Measurements from ENCODE around the gene TCHH.

Gene TCHH

GRCh38 chr1:152118915-152119314 is 3.7 kb upstream of the TCHH start (continued):
- no peak for TF ChIP-seq POU6F1 (CRISPR knock-in tag; IDR thresholded peaks at IDR 0.05; ENCODE audit: borderline replicate concordance, low read depth)
- TF ChIP-seq ARNTL (CRISPR knock-in tag; IDR thresholded peaks at IDR 0.05; ENCODE audit: borderline replicate concordance, low read depth), result no peak
- TF ChIP-seq TCF4 (CRISPR knock-in tag; IDR thresholded peaks at IDR 0.05; ENCODE audit: borderline replicate concordance), result no peak

DNA sequence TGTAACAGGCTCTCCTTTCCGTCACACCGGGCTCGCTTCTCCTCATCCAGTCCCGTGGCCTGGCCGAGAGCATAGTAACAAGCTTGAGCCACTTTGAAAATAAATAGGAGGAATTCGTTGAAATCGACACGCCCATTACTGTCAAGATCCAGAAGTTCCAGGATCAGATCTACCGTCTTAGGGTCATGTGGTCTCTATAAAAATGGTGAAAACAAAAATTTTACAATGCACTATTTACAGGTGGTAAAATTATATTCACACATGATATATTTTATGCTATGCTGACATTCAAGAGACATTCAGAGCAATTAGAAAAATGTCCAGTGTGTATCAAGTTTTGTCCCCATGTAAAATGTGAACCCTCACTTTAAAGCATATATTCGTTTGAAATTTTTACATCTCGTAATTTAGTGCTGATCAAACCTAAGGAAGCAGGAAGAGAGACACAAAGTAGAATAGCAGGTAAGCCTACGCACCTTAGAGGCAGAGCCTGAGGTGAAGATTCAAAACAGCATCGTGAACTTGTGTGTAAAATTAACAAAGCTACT is 2.3 kb downstream of the TCHH start:
- no peak for ATAC-seq
- TF ChIP-seq, protein P1, sequence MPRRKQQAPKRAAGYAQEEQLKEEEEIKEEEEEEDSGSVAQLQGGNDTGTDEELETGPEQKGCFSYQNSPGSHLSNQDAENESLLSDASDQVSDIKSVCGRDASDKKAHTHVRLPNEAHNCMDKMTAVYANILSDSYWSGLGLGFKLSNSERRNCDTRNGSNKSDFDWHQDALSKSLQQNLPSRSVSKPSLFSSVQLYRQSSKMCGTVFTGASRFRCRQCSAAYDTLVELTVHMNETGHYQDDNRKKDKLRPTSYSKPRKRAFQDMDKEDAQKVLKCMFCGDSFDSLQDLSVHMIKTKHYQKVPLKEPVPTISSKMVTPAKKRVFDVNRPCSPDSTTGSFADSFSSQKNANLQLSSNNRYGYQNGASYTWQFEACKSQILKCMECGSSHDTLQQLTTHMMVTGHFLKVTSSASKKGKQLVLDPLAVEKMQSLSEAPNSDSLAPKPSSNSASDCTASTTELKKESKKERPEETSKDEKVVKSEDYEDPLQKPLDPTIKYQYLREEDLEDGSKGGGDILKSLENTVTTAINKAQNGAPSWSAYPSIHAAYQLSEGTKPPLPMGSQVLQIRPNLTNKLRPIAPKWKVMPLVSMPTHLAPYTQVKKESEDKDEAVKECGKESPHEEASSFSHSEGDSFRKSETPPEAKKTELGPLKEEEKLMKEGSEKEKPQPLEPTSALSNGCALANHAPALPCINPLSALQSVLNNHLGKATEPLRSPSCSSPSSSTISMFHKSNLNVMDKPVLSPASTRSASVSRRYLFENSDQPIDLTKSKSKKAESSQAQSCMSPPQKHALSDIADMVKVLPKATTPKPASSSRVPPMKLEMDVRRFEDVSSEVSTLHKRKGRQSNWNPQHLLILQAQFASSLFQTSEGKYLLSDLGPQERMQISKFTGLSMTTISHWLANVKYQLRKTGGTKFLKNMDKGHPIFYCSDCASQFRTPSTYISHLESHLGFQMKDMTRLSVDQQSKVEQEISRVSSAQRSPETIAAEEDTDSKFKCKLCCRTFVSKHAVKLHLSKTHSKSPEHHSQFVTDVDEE (CRISPR knock-in tag; IDR thresholded peaks at IDR 0.05), result no peak
- TF ChIP-seq, protein P2, sequence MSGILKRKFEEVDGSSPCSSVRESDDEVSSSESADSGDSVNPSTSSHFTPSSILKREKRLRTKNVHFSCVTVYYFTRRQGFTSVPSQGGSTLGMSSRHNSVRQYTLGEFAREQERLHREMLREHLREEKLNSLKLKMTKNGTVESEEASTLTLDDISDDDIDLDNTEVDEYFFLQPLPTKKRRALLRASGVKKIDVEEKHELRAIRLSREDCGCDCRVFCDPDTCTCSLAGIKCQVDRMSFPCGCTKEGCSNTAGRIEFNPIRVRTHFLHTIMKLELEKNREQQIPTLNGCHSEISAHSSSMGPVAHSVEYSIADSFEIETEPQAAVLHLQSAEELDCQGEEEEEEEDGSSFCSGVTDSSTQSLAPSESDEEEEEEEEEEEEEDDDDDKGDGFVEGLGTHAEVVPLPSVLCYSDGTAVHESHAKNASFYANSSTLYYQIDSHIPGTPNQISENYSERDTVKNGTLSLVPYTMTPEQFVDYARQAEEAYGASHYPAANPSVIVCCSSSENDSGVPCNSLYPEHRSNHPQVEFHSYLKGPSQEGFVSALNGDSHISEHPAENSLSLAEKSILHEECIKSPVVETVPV (CRISPR knock-in tag; IDR thresholded peaks at IDR 0.05), result no peak
- no peak for TF ChIP-seq SNAI2 (CRISPR knock-in tag; IDR thresholded peaks at IDR 0.05)
- TF ChIP-seq ZNF565 (CRISPR knock-in tag; conservative IDR thresholded peaks at IDR 0.05; ENCODE audit: low read depth), result no peak
- TF ChIP-seq RARB (CRISPR knock-in tag; IDR thresholded peaks at IDR 0.05), result no peak

DNA sequence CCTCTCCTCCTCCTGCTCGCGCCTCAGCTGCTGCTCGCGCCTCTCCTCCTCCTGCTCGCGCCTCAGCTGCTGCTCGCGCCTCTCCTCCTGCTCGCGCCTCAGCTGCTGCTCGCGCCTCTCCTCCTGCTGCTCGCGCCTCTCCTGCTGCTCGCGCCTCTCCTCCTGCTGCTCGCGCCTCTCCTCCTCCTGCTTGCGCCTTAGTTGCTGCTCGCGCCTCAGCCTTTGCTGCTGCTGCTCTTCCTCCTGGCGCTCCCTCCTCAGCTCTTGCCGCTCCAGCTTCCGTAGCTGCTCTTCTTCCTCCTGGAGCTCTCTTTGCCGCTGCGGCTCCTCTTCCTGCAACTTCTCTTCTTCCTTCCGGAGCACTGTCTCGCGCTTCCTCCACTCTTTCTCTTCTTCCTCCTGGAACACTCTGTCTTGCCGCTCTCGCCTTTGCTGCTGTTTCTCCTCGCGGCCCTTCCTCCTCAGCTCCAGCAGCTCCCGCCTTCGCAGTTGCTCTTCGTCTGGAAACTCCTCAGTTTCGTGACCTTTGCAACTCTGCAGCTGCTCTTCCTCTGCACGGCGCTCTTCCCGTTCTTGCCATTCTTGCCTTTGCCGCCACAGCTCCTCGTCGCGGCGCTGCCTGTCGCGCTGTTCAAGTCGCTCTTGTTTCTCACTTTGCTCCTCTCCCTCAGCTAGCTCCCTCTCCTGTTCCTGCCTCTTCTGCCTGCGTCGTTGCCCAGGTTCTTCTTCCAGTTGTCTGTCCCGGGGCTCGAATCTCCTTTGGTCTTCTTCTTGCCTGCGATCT is 3.0 kb downstream of the TCHH start:
- no peak for TF ChIP-seq ZNF565 (CRISPR knock-in tag; conservative IDR thresholded peaks at IDR 0.05; ENCODE audit: low read depth)
- no peak for TF ChIP-seq ISL1 (CRISPR knock-in tag; IDR thresholded peaks at IDR 0.05)
- no peak for TF ChIP-seq CREB5 (CRISPR knock-in tag; IDR thresholded peaks at IDR 0.05; ENCODE audit: low read depth)
- TF ChIP-seq ZFP3 (CRISPR knock-in tag; IDR thresholded peaks at IDR 0.05), result no peak
- no peak for TF ChIP-seq ZNF70 (CRISPR knock-in tag; IDR thresholded peaks at IDR 0.05)
- TF ChIP-seq ZC3H10 (CRISPR knock-in tag; IDR thresholded peaks at IDR 0.05), result no peak
- TF ChIP-seq ZNF8 (CRISPR knock-in tag; IDR thresholded peaks at IDR 0.05), result no peak
- TF ChIP-seq TCF4 (CRISPR knock-in tag; IDR thresholded peaks at IDR 0.05; ENCODE audit: borderline replicate concordance), result no peak
- no peak for TF ChIP-seq SNAI2 (CRISPR knock-in tag; IDR thresholded peaks at IDR 0.05)
- TF ChIP-seq CSDC2 (CRISPR knock-in tag; IDR thresholded peaks at IDR 0.05), result no peak
- no peak for TF ChIP-seq BACH2 (CRISPR knock-in tag; IDR thresholded peaks at IDR 0.05; ENCODE audit: borderline replicate concordance)
- TF ChIP-seq, protein P1 (CRISPR knock-in tag; IDR thresholded peaks at IDR 0.05), result no peak
- TF ChIP-seq GLIS3 (CRISPR knock-in tag; IDR thresholded peaks at IDR 0.05), result no peak
- TF ChIP-seq PPARA (CRISPR knock-in tag; IDR thresholded peaks at IDR 0.05; ENCODE audit: borderline replicate concordance), result no peak
- TF ChIP-seq, protein P2 (CRISPR knock-in tag; IDR thresholded peaks at IDR 0.05), result no peak
- no peak for TF ChIP-seq TOX (CRISPR knock-in tag; IDR thresholded peaks at IDR 0.05; ENCODE audit: borderline replicate concordance)
- TF ChIP-seq ZFP30 (CRISPR knock-in tag; IDR thresholded peaks at IDR 0.05), result no peak
- ATAC-seq, result no peak

Data from SK-N-SH treated with all-trans-retinoic acid at 6 μM for 48 hours (cell line).